HepG2 (cell line): ENCODE measurements around the gene RIN3. TPM values are rescaled to one million over a fixed set of nuclear protein-coding genes. Genes with fewer than 3 reads are reported as not detected.

ENCODE experiments used
- ATAC-seq: fragments of 200-7000 bp; cut with Tn5 transposase; 3 replicates; pipeline ENCODE4 v1.9.1; 2020; ENCODE audit warnings: mild to moderate bottlenecking, moderate library complexity
- BruUV-seq: library from RNA; stranded (reverse); fragments of 400-500 nt; replicated peaks from 2 replicates; lab custom pipeline; 2021; lab: Mats Ljungman, UMichigan
- CTCF ChIA-PET: fragments of 300-600 bp; formaldehyde crosslinking; extraction: SDS; loops from one replicate; lab custom pipeline; 2021; ENCODE audit warnings: low total read pairs, inconsistent platforms, low intra/inter-chr PET ratio; lab: Yijun Ruan, JAX
- POLR2A ChIA-PET: fragments of 350-600 bp; sonication (Branson Sonifier 250); formaldehyde crosslinking; loops from one replicate; lab custom pipeline; 2020; ENCODE audit warnings: antibody characterized with exemption, inconsistent platforms; lab: Yijun Ruan, JAX
- DNase-seq: peaks from one replicate; pipeline ENCODE4 v3.0.0-alpha.2; 2015; ENCODE audit warnings: low spot score
- FAIRE-seq: peaks from 3 replicates; lab custom pipeline; 2011; peaks lifted over from hg19 to GRCh38; lab: Jason Lieb, UNC
- H2AFZ ChIP-seq: one replicate; pipeline ENCODE4 v1.6.1; 2011; ENCODE audit warnings: low read length, inconsistent platforms
- H3K27ac ChIP-seq: fragments of 300-600 bp; 3 replicates; pipeline ENCODE4 v1.8.0; 2011; ENCODE audit warnings: mixed run types, mild to moderate bottlenecking, mixed read lengths, low read length, inconsistent platforms; ENCODE audit not compliant: insufficient read depth; ENCODE audit errors: extremely low read length
- H3K27me3 ChIP-seq, 2 experiments: fragments of 200-600 bp in 1 of 2; 2 replicates in 1 of 2; 3 replicates in 1 of 2; pipeline versions ENCODE4 v1.6.0 to v1.8.0; 2011; ENCODE audit warnings: low read length in 2 of 2, mild to moderate bottlenecking in 2 of 2, moderate library complexity in 2 of 2, inconsistent platforms in 1 of 2; ENCODE audit not compliant: insufficient read depth in 2 of 2, control insufficient read depth in 1 of 2
- H3K36me3 ChIP-seq, 2 experiments: fragments of 200-600 bp in 1 of 2; replicated peaks in 1 of 2; 2 replicates in 1 of 2; 3 replicates in 1 of 2; pipeline versions ENCODE4 v1.5.1 to v1.8.0; 2011; ENCODE audit warnings: low read length in 2 of 2, inconsistent platforms in 1 of 2; ENCODE audit not compliant: insufficient read depth in 2 of 2, control insufficient read depth in 1 of 2
- H3K4me1 ChIP-seq: 2 replicates; pipeline ENCODE4 v1.5.1; 2012; ENCODE audit warnings: low read length, inconsistent platforms; ENCODE audit not compliant: insufficient read depth
- H3K4me2 ChIP-seq: 2 replicates; pipeline ENCODE4 v1.6.0; 2011; ENCODE audit warnings: low read depth, low read length, inconsistent platforms
- H3K4me3 ChIP-seq, 3 experiments: fragments of 200-600 bp in 1 of 3; sonication (generic), shearing (Covaris generic) in 1 of 3; replicated peaks in 1 of 3; 2 replicates each; pipeline ENCODE4 v1.5.1; 2011 to 2016; ENCODE audit warnings: low read length in 3 of 3, inconsistent platforms in 2 of 3, low read depth in 2 of 3, mild to moderate bottlenecking in 2 of 3, control low read depth in 1 of 3, mixed read lengths in 1 of 3; ENCODE audit not compliant: insufficient read depth in 1 of 3
- H3K79me2 ChIP-seq: one replicate; pipeline ENCODE4 v1.6.1; 2011; ENCODE audit warnings: low read length, inconsistent platforms; ENCODE audit not compliant: insufficient read depth
- H3K9ac ChIP-seq: 2 replicates; pipeline ENCODE4 v1.6.0; 2011; ENCODE audit warnings: mild to moderate bottlenecking, low read depth, low read length, inconsistent platforms; ENCODE audit not compliant: insufficient read depth
- H3K9me3 ChIP-seq: 2 replicates; pipeline ENCODE4 v1.5.1; 2012; ENCODE audit warnings: mild to moderate bottlenecking, low read length
- H4K20me1 ChIP-seq: 2 replicates; pipeline ENCODE4 v1.6.0; 2011; ENCODE audit warnings: inconsistent platforms, mild to moderate bottlenecking, low read length, moderate library complexity; ENCODE audit not compliant: insufficient read depth
- E2F5 ChIP-seq: sonication (generic); formaldehyde crosslinking; conservative IDR thresholded peaks from 2 replicates; pipeline ENCODE4 v1.4.0; 2020; ENCODE audit warnings: missing genetic modification reagents
- HDAC2 ChIP-seq: sonication (generic); formaldehyde crosslinking; IDR thresholded peaks from 2 replicates; pipeline ENCODE4 v1.4.0; 2020; ENCODE audit warnings: missing genetic modification reagents
- IRF1 ChIP-seq: sonication (generic); formaldehyde crosslinking; IDR thresholded peaks from 2 replicates; pipeline ENCODE4 v1.4.0; 2020; ENCODE audit warnings: low read depth, mild to moderate bottlenecking, missing genetic modification reagents
- KDM3A ChIP-seq: IDR thresholded peaks from 2 replicates; pipeline ENCODE4 v1.6.1; 2018; ENCODE audit warnings: low read depth, missing compliant biosample characterization
- NFKBIZ ChIP-seq: IDR thresholded peaks from 2 replicates; pipeline ENCODE4 v1.6.1; 2018; ENCODE audit warnings: missing genetic modification reagents, missing compliant biosample characterization
- PLRG1 ChIP-seq: fragments of 450-650 bp; conservative IDR thresholded peaks from 2 replicates; pipeline ENCODE4 v1.6.1; 2016
- SRF ChIP-seq: IDR thresholded peaks from 2 replicates; pipeline ENCODE4 v1.6.1; 2011; ENCODE audit warnings: mild to moderate bottlenecking, low read depth, low read length, moderate library complexity
- TFE3 ChIP-seq: IDR thresholded peaks from 2 replicates; pipeline ENCODE4 v1.6.1; 2016
- ZKSCAN8 ChIP-seq: IDR thresholded peaks from 2 replicates; pipeline ENCODE4 v1.6.1; 2016; ENCODE audit warnings: borderline replicate concordance, missing genetic modification reagents, missing compliant biosample characterization
- ZNF296 ChIP-seq: sonication (generic); formaldehyde crosslinking; conservative IDR thresholded peaks from 2 replicates; pipeline ENCODE4 v1.5.0; 2020; ENCODE audit warnings: mild to moderate bottlenecking, missing genetic modification reagents
- ZNF512B ChIP-seq: sonication (generic); formaldehyde crosslinking; IDR thresholded peaks from 2 replicates; pipeline ENCODE4 v1.5.1; 2020; ENCODE audit warnings: missing genetic modification reagents, mild to moderate bottlenecking, borderline replicate concordance
- ZNF552 ChIP-seq: sonication (generic); formaldehyde crosslinking; IDR thresholded peaks from 2 replicates; pipeline ENCODE4 v1.9.0; 2022; ENCODE audit warnings: missing genetic modification reagents, mild to moderate bottlenecking, borderline replicate concordance
- ZNF589 ChIP-seq: sonication (generic); formaldehyde crosslinking; conservative IDR thresholded peaks from 2 replicates; pipeline ENCODE4 v1.8.0; 2022; ENCODE audit warnings: mild to moderate bottlenecking, moderate library complexity, missing genetic modification reagents
- ZNF816 ChIP-seq: sonication (generic); formaldehyde crosslinking; IDR thresholded peaks from 2 replicates; pipeline ENCODE4 v1.8.0; 2022; ENCODE audit warnings: missing genetic modification reagents, mild to moderate bottlenecking, borderline replicate concordance
- WGBS: methylation state at CpG from one replicate; pipeline ENCODE4 v1.1.6; 2017; ENCODE audit warnings: low lambda C conversion rate; 5-methylcytosine and 5-hydroxymethylcytosine counted together
- in situ Hi-C: cut with HindIII; loops from 2 replicates; pipeline ENCODE4 v1.10.0; 2017; ENCODE audit warnings: low pct_unique_long_range_greater_than_20kb; ENCODE audit not compliant: extremely low pct_ligation_motif_present
- intact Hi-C: fragments of 100-400 bp; cut with micrococcal nuclease; formaldehyde crosslinking; loops from one replicate; pipeline ENCODE4 v1.10.0; 2022; ENCODE audit not compliant: unreplicated experiment
- polyA plus RNA-seq, 8 experiments: library from polyadenylated mRNA; depleted of rRNA in 3 of 8; stranded (reverse) in 7 of 8; unstranded in 1 of 8; fragments of >200 nt; fragmentation: Illumina TruSeq in 4 of 8; extraction: Trizol in 4 of 8; gene quantifications; 2 replicates each; pipeline versions ENCODE4 v1.2.1 to v1.2.3, GENCODE V29; 2011 to 2016; ENCODE audit warnings: low read depth in 4 of 8, missing spikeins in 1 of 8, mixed read lengths in 1 of 8; ENCODE audit not compliant: insufficient read depth in 1 of 8
- total RNA-seq, 5 experiments: library from RNA; depleted of rRNA; stranded (reverse); fragments of >200 nt; fragmentation: Illumina TruSeq; extraction: Trizol; gene quantifications; 2 replicates each; pipeline ENCODE4 v1.2.3, GENCODE V29; 2016; ENCODE audit warnings: low read depth in 1 of 5

Gene RIN3
- total and polyA plus RNA-seq, 2 of the 13 experiments (the other 11 are each of a cell fraction or from before 2014, with no cell fraction given): 2.3 to 3.6 TPM

GRCh38 chr14:92635031-92635430, 121.5 kb downstream of the RIN3 start:
- TF ChIP-seq ZNF589 (CRISPR knock-in tag) (no peak), SRF (no peak), PLRG1 (no peak)
- no peaks in the 10 kb centered on the region for H3K36me3 ChIP-seq
- no TSS peak for BruUV-seq
- H4K20me1 ChIP-seq: no peaks in the 10 kb centered on the region
- H3K79me2 ChIP-seq: no peaks in the 10 kb centered on the region
- intact Hi-C loops: no loop called here
- H3K9me3 ChIP-seq: no peaks in the 10 kb centered on the region
- H2AFZ ChIP-seq: no peak overlapping the region
- no peak for FAIRE-seq
- ATAC-seq: no peak
- H3K4me1 ChIP-seq: no peaks in the 10 kb centered on the region
- H3K27ac ChIP-seq: no peak overlapping the region
- no peaks in the 10 kb centered on the region; a peak in 1 of 5 replicates for H3K27me3 ChIP-seq
- in situ Hi-C loops: no loop called here
- POLR2A ChIA-PET: no interaction called here
- CTCF ChIA-PET: no interaction called here
- H3K4me3 ChIP-seq: no peak overlapping the region
- H3K4me2 ChIP-seq: no peak overlapping the region
- DNase-seq: no peak
- 96% methylated on average over 4 of the region's 4 CpGs for WGBS
- H3K9ac ChIP-seq: no peak overlapping the region

- WGBS: 94% methylated on average over 4 of the region's 4 CpGs
- no peaks in the 10 kb centered on the region for H3K9me3 ChIP-seq
- no peak overlapping the region for H3K9ac ChIP-seq
- H3K79me2 ChIP-seq: no peaks in the 10 kb centered on the region
- ATAC-seq (no peak), FAIRE-seq (no peak), DNase-seq (no peak)
- H3K27me3 ChIP-seq: no peaks in the 10 kb centered on the region; a peak in 1 of 5 replicates
- POLR2A ChIA-PET: no interaction called here
- no TSS peak for BruUV-seq
- intact Hi-C loops: no loop called here
- no peak overlapping the region for H3K27ac ChIP-seq
- no peaks in the 10 kb centered on the region for H3K4me1 ChIP-seq
- H3K36me3 ChIP-seq: no peaks in the 10 kb centered on the region
- no peak overlapping the region for H3K4me3 ChIP-seq
- no peak overlapping the region for H3K4me2 ChIP-seq
- CTCF ChIA-PET: no interaction called here
- in situ Hi-C loops: no loop called here
- no peak overlapping the region for H2AFZ ChIP-seq
- no peaks in the 10 kb centered on the region for H4K20me1 ChIP-seq
- TF ChIP-seq ZNF296 (CRISPR knock-in tag) (no peak), NFKBIZ (CRISPR knock-in tag) (no peak), E2F5 (no peak), ZNF512B (CRISPR knock-in tag) (no peak), ZNF552 (CRISPR knock-in tag) (no peak), ZKSCAN8 (CRISPR knock-in tag) (no peak), ZNF816 (CRISPR knock-in tag) (no peak), IRF1 (no peak), KDM3A (no peak), HDAC2 (CRISPR knock-in tag) (no peak), TFE3 (CRISPR knock-in tag) (no peak)
Observed at GRCh38 chr14:92635896-92636295, 122.3 kb downstream of the RIN3 start.
